HG03354 (cell line): ENCODE results near the gene SHLD1.
"Not testable (repeated sequence)": the region's sequence is repeated elsewhere in the genome, so short reads cannot be mapped to it uniquely, and the experiment has no call there.

Experiments used
- ATAC-seq: cut with Tn5 transposase; IDR thresholded peaks from one replicate; pipeline ENCODE4 v1.9.1; 2021; ENCODE audit warnings: mild to moderate bottlenecking; ENCODE audit not compliant: unreplicated experiment, poor library complexity, severe bottlenecking

SHLD1 gene, protein sequence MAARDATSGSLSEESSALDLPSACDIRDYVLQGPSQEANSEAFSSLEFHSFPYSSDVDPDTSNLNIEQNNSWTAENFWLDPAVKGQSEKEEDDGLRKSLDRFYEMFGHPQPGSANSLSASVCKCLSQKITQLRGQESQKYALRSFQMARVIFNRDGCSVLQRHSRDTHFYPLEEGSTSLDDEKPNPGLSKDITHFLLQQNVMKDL

DNA sequence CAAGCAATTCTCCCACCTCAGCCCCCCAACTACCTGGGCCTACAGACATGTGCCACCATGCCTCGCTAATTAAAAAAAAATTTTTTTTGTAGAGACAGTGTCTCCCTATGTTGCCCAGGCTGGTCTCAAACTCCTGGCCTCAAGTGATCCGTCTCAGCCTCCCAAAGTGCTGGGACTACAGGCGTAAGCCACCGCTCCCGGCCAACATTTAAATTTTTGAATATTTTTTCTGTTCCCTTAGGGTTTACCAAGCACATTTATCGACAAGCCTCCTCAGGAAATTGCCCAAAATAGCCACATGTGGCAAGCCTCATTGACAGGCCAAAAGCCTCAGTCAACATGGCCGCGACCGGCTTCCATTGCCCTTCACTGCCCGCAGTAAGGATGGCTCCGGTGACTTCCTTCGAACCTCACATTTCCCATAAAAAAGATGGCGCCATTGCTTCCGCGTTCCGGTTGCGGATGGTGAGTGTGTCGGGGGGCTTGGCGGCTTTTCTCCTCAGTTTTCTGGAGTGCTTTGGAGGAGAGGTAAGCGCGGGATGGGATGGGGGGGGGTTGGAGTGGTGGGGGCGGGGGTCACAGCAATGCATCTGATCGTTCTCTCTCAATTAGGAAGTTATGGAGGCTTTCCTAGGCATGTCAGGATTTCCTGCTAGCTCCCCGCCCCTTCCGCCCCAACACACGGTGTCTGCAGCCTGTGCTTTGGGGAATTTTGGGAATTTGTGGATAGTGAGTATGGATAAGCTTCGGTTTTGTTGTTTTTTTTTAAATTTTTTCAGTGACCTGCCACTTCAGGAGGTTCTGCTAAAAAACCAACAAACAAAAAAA is at the start of gene SHLD1:
Gene SHLD1 (plus strand): TSS at position 450 of the 828 bp plus-strand sequence. CDS start 22,465 bp downstream, outside the sequence.
- peak; percentile 97 for ATAC-seq

DNA sequence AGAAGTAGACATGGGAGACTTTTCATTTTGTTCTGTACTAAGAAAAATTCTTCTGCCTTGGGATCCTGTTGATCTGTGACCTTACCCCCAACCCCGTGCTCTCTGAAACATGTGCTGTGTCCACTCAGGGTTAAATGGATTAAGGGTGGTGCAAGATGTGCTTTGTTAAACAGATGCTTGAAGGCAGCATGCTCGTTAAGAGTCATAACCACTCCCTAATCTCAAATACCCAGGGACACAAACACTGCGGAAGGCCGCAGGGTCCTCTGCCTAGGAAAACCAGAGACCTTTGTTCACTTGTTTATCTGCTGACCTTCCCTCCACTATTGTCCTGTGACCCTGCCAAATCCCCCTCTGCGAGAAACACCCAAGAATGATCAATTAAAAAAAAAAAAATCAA is 47.9 kb upstream of the SHLD1 start:
- not testable (repeated sequence) for ATAC-seq

DNA sequence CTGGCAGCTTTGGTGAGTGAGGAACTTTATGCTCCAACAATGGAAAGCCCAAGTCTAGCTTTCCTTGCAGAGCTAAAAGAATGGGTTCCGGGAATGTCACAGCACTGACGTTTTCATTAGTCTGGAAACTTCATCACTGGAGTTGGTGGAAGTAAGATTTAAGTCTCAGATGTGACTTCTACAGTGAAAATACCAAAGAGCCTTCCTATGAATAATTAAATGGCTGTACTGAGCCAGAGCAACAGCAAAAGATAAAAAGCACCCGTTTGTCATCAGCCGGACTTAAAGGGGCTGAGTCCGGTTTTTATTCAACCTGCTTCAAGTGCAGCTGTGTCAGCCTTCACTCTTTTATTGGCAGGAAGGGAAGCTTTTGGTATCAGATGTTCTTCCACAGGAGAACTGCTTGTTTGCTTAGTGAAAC is 46.5 kb upstream of the SHLD1 start:
- ATAC-seq: no peak

DNA sequence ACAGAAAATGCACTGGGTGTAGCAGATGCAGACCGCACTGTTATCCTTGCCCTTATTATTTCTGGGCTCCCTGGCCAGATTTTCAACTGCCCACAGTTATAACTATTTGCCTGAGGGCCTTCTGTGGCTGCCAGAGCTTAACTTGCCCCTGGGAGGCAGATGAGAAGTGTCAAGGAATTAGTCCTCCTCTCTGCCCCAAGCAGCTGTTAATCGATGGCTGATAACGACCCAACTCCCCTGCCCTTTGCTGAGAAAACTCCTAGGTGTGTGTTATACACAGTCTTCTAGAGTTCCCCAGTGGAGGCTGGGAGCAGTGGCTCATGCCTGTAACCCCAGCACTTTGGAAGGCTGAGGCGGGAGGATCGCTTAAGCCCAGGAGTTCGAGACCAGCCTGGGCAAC is 44.4 kb upstream of the SHLD1 start:
- ATAC-seq: no peak

DNA sequence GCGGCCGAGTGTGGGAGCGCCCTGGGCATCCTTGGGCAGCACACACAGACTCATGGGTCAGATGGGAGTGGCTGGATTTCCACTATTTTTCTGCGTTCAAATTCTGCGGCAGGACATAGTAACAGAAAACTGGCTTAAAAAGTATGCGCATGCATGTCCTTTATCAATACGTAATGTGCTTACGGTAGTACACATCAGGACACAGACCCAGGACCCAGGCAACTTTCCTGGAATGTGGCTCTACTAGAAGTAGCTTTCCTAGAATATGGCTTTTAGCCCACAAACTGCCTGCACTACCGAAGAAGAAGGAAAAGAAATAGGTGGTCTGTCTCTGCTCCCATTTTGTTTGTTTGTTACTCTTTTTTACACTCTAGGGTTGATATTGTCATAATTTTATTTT is 43.4 kb upstream of the SHLD1 start:
- no peak for ATAC-seq

DNA sequence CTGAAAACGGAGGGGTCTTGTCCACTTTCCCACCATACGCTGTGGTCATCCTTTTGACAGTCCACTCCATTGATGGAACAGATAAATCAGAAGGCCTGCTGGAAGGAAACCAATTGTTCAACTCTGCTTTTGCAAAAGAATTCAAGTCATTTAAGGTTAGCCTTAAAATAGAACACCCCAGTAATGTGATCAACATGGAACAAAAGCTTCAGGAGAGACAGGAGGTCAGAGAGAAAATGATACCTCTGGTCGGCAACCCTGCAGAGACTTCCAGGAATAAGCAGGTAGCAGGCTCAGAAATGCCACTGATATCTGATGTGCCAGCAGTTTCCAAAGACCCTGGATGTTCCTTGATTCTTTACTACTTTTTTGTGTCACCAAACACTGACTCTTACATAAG is 39.6 kb upstream of the SHLD1 start:
- ATAC-seq: no peak

DNA sequence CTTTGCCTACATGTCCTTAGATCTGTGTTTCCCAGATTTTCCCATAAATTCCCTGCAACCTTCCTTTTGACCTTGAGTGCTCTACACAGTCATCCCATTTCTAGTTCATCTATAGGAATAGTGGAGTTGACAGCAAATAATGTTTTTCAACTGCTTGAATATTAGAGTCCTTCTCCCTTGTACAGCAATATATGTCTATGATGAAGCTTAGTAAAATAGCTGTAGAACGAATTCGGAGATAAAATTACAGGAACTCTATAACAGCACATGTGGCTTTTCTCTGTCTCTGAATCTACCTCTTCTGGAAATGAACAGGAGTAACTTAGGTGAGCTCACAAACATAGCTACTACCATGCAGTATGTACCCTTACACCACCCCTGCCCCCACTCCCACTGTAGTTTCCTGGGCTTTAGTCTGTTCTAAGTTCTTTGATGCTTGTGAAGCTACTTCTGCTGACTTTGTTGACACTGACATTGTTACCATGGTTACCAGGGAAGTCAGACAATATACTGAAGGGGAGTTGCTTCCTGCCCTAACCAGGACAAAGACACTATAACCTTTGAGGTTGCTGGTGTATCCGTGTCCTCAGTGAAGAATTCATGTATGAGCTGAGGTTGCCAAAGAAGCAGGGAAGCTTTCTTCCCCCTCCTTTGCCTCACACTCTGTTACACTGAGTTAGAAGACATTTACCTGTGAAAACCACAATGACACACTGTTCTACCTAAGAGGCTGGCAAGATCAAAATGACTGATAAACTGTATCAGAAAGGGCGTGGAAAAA is 35.8 kb upstream of the SHLD1 start:
- peak; percentile 71 for ATAC-seq

DNA sequence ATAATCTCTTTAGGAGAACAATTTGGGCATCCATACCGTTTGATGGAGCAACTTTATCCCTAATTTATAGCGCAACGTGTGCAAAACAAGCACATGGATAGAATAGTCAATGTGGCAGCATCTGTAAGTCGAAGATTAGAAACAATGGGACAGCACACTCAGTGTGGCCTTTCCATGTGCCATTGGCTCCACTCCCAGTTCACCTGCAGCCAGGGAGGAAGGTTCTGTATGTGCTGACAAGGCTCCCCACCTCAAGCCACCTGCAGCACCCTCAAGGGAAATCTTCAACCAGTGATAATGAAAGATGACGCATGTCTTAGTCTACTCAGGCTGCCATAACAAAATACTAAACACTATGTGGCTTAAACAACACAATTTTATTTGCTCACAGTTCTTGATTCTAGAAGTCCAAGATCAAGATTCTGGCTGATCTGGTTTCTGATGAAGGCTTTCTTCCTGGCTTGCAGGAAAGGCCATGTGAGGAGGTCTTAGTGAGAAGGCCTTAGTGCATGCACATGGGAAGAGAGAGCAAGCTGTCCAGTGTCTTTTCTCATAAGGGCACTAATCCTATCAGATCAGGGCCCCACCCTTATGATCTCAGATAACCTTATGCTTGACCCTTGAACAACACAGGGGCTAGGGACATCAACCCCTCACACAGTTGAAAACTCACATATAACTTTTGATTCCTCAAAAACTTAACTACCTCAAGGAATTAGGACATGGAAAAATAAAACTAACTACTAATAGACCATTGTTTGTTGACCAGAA is 34.9 kb upstream of the SHLD1 start:
- ATAC-seq: no peak

DNA sequence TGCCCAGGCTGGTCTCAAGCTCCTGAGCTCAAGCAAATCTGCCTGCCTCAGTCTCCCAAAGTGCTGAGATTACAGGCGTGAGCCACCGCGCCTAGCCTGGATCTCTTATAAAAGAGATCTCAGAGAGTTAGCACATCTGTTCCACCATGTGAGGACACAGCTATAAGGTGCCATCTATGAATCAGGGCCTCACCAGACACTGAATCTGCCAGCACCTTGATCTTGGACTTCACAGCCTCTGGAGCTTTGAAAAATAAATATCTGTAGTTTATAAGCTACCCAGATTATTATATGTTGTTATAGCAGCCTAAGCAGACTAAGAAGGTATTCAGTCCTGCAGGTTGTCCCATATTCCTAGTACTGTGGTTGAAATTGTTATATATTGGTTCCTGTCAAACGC is 33.2 kb upstream of the SHLD1 start:
- no peak for ATAC-seq

DNA sequence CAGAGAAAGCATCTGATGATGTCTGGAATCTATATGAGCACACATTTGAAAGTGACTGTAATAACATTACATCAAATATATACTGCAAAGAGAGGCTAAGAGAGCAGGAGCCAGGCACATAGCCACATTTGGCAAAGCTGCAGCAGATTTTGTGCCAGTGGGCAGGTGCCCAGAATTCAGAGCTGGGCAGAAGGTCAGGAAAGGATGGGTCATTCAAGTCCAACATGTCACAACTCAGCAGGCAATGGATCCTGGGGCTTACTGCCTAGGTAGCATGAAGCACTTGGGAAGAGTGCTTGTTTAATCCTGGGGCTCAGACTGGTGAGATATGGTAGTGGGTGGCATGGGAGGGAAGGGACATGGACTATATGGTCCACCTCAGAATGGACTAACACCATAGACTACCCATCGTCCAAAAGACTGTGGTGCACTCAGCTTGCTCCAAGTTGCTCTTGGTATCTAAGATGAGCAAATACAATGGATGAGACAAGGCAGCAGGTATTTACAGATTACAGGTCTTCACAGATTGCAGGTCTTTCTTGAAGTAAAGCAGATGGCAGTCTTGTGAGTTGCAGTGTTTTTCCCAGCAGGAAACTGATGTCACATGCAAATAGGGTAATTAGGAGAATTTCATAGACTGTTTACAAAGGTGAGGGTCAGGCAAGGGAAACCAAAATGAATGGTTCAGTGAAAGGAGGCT is 31.2 kb upstream of the SHLD1 start:
- no peak for ATAC-seq

DNA sequence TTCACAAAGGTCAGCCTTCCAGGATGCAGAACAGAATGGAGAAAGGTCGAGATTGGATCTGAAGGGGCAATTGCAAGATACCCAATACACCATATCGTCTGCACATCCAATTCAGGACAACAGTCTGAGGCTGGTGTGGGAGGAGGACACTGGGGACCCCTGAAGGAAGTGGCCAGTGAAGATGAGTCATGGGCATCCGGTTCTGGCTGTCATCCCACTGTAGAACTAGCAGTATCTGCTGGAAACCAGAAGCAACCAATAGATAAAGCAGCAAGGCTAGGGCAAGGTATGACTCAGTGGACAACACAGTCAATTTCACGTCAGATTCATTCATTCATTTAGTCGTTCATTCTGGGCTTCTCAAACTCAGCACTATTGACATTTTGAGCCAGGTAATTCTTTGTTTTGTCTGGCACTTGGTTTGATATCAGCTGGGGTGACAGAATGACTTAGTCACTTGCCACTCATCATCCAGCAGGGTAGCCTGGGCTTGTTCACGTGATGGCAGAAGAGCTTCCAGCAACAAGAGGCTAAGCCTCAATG is 30.3 kb upstream of the SHLD1 start:
- ATAC-seq: no peak

DNA sequence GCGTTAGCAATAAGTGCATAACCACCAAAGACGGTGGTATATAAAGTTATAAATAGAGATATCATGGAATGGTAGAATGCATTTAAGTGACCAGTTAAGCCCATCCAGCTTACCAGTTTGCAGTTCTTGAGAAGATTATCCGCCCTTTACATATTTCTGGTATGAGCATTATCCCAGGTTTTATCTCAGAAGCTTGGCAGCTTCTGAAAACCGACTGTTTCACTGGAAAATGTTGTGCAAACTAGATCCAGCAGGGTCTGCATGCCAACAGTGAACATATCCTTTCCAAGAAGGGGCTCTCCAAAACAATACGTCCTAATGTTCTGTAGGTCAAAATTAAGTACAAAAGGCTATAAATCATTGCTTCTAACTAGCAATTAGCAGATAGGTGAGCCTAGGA is 29.5 kb upstream of the SHLD1 start:
- no peak for ATAC-seq

DNA sequence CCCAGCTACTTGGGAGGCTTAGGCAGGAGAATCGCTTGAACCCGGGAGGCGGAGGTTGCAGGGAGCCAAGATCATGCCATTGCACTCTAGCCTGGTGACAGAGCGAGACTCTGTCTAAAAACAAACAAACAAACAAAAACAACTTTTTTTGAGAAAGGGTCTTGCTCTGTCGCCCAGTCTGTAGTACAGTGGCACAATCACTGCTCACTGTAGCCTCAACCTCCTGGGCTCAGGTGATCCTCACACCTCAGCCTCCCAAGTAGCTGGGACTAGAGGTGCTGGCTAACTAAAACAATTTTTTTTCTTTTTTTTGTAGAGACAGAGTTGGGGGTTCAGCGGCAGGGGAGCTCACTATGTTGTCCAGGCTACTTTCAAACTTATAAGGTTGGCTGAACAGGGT is 28.8 kb upstream of the SHLD1 start:
- ATAC-seq: not testable (repeated sequence)

DNA sequence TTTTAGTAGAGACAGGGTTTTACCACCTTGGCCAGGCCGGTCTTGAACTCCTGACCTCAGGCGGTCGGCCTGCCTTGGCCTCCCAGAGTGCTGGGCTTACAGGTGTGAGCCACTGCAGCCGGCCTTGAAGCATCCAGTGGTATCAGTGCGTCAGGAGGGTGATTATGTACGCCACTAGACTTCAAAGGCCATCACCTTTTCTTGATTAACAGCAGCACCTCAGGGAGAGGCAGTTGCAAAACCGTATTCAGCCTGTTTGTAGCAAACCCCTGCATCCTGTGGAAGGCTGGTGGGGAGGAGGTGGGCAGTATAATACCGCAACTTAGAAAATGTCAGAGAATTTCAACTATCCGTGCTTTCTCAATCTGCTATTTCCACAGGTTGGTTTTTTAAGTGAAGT is 27.3 kb upstream of the SHLD1 start:
- no peak for ATAC-seq

DNA sequence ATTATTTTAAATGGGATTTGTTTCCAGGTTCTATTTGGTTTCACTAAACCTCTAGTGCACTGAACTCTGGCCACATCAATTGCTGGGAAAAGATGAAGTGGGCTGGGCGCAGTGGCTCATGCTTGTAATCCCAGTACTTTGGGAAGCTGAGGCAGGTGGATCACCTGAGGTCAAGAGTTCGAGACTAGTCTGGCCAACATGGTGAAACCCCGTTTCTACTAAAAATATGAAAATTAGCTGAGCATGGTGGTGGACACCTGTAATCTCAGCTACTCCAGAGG is 25.1 kb upstream of the SHLD1 start:
- ATAC-seq: not testable (repeated sequence)

DNA sequence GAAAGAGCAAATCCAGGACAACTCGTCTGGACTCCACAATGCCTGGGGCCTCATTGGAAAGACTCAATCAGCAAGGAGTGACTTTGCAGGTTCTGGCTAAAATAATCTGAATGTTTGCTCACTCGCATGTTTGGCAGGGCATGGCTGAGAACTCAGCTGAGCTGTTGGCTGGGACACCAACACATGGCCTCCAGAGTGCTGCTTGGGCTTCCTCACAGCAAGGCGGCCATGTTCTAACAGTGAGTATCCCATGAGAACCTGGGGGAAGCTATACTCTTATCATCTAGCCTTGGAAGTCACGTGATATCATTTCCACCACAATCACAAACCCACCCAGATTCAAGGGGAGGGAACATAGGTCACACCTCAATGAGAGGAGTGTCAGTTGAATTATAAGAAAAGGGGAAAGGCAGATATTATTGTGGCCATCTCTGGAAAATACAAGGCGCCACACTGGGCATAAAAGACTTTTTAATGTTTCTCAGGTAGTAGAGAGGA is 23.1 kb upstream of the SHLD1 start:
- no peak for ATAC-seq

DNA sequence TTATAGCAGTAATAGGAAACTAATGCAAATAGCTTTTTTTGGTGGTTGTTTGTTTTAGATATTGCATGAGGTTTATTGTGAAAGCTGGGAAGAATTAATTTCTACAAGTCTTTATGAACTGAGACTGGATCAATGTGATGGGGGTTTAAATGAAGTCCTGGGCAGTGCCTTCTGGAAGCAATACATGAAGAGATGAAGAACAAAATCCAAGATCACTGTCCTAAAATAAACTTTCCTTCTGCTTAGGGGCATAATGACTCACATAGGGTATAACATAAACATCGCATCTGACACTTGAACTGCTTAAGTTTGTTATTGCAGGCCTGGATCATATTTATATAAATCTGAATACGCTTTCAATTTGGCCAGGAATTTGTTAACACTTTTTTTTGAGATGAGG is 20.9 kb upstream of the SHLD1 start:
- no peak for ATAC-seq

DNA sequence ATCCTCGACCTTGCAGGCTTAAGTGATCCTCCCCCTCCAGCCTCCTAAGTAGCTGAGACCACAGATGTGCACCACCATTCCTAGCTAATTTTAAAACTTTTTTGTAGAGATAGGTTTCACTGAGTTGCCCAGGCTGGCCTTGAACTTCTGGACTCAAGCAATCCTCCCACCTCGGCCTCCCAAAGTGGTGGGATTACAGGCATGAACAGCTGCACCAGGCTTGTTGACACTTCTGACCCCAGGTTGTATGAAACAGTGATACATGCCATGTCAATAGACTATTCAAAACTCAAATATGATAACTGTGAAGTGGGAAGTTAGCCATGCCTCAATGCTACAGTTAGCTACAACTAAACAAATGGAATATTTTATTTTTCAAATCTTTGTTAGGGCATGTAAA is 20.1 kb upstream of the SHLD1 start:
- ATAC-seq: no peak

DNA sequence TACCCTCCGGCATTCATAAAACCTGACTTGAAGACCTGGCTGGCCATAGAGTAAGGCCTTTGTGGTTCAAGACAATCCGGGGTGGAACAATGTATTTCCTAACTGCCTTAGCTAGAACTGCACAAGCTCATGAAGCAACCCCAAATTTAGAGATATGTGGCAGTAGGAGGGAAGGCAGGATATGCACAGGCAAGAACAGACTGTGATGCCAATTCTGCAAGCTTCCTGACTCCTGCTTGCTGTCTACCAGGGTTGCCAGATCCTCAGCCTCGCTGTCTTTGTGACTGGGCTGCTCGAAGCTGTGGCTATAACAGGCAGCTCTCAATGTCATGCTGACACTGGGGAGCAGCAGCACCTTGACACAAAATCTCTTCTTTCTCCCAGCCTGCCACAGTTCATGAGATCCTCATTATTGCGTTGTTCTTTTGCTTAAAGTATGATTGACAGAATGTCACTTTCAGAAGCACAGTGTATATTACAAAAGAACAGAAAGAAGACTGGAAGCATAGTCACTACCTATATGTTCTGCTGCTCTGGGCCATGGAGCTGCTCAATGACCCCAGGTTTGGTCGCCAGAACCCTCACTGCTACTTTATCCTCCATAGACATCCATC is 18.3 kb upstream of the SHLD1 start:
- ATAC-seq: no peak
